ENCODE results near the gene TFR2.

DNA sequence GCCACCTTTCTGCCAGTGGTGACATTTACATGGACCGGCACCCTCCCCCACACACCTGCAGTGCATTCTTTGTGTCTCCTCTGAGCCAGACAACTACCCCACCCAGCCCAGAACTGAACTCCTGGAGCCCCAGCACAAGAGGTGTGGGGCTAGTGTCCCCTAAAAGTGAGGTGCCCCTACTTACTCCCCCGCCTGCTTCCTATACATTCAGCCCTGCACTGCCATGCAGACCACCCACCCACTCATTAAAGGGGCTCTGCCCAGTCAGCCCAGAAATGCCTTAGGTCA, 69.6 kb downstream of the TFR2 start:
- no peak for TF ChIP-seq POLR2A (IDR thresholded peaks at IDR 0.05)
- no peak for TF ChIP-seq CTCF (IDR thresholded peaks at IDR 0.05)
- TF ChIP-seq EP300 (IDR thresholded peaks at IDR 0.05; ENCODE audit: low read depth): no peak
- TF ChIP-seq POLR2AphosphoS5 (IDR thresholded peaks at IDR 0.05): no peak
